Right lobe of liver (tissue), 4 donors: Measurements from ENCODE around the gene CAPZB.

ENCODE experiments used
- CTCF ChIP-seq, 4 donors: fragments of 200-600 bp in 3 of 4; fragments of 450-650 bp in 1 of 4; IDR thresholded peaks; one replicate each; pipeline versions ENCODE4 v1.5.1 to v1.8.0; 2016 to 2022; ENCODE audit warnings: antibody characterized with exemption in 4 of 4, mild to moderate bottlenecking in 2 of 4
- POLR2A ChIP-seq: fragments of 450-650 bp; IDR thresholded peaks from one replicate; pipeline ENCODE4 v1.6.1; 2017; ENCODE audit warnings: antibody characterized with exemption, mild to moderate bottlenecking
- donor health status: DM: no; HTN: no; CAD: no.
- donor health status: DM: no; HTN: no; CAD: no.
- donor health status: DM: no; HTN: yes; CAD: no.

GRCh38 chr1:19332832-19333231 is 152.5 kb downstream of the CAPZB start:
- TF ChIP-seq POLR2A, result no peak
- TF ChIP-seq CTCF (IDR thresholded peaks at IDR 0.05), result no peak
